Hepatocyte (in vitro differentiated cells): Measurements from ENCODE around the gene PTPRM.

ENCODE experiments used
- EZH2 ChIP-seq: fragments of 200-600 bp; sonication (generic); IDR thresholded peaks from 2 replicates; pipeline ENCODE4 v1.6.1; 2016; ENCODE audit warnings: antibody characterized with exemption, mild to moderate bottlenecking, borderline replicate concordance
- EZH2phosphoT487 ChIP-seq: fragments of 200-600 bp; sonication (generic); IDR thresholded peaks from one replicate; pipeline ENCODE4 v1.6.1; 2018; ENCODE audit warnings: antibody characterized with exemption, mild to moderate bottlenecking, low read depth, moderate library complexity; ENCODE audit not compliant: unreplicated experiment, severe bottlenecking
- TF ChIP-seq, protein P1 (sequence below): fragments of 200-600 bp; sonication (generic); IDR thresholded peaks from 2 replicates; pipeline ENCODE4 v1.5.1; 2016; ENCODE audit warnings: antibody characterized with exemption, mild to moderate bottlenecking; ENCODE audit not compliant: poor library complexity

DNA sequence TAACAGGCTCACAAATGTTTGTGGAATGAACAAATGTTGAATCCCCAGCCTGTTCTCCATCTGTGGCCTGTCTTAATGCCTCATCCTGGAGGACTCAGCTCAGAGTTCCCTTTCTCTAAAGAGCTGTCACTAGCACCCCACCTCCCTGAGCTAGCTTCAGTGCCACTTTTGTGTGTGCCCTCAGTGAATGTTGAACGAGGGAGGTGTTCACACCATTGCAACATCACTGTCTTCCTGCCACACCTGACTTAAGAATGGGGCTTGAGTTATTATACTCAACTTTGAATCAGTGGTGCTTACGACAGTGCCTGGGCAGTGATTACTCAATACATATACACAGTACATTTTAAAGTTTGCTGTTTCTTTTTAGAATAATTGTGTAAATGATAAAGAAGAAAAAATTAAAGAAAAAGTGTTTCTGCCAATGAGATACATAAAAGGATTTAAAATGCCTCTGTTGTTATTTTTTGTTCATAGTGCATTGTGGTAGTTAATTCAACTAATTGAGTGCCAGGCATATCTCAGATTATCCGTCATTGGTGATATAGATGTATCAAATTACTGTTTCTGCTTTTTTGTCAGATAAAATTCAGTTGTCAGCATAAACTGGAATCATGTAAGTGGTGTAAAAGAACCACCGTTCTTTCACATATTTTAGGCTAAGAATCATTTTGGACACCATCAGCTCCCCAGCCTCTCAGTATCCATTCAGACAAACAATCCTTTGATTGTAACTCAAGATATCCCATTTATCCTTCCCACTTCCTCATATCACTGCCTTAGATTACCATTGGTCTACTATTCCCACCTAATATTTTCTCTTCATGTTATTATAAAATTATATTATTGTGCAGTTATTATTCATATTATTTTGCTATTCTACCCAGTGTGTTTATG is 304.7 kb downstream of the PTPRM start:
- TF ChIP-seq, protein P1, sequence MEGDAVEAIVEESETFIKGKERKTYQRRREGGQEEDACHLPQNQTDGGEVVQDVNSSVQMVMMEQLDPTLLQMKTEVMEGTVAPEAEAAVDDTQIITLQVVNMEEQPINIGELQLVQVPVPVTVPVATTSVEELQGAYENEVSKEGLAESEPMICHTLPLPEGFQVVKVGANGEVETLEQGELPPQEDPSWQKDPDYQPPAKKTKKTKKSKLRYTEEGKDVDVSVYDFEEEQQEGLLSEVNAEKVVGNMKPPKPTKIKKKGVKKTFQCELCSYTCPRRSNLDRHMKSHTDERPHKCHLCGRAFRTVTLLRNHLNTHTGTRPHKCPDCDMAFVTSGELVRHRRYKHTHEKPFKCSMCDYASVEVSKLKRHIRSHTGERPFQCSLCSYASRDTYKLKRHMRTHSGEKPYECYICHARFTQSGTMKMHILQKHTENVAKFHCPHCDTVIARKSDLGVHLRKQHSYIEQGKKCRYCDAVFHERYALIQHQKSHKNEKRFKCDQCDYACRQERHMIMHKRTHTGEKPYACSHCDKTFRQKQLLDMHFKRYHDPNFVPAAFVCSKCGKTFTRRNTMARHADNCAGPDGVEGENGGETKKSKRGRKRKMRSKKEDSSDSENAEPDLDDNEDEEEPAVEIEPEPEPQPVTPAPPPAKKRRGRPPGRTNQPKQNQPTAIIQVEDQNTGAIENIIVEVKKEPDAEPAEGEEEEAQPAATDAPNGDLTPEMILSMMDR: no peak
- TF ChIP-seq EZH2 (no peak), EZH2phosphoT487 (no peak)
